HG03469 (cell line): ENCODE measurements around the gene CCSER2.
"Not testable (repeated sequence)": the region's sequence is repeated elsewhere in the genome, so short reads cannot be mapped to it uniquely, and the experiment has no call there.

ENCODE experiments used
- ATAC-seq: cut with Tn5 transposase; IDR thresholded peaks from one replicate; pipeline ENCODE4 v1.9.1; 2021; ENCODE audit warnings: mild to moderate bottlenecking, moderate library complexity, moderate number of reproducible peaks; ENCODE audit not compliant: unreplicated experiment

The CCSER2 gene

DNA sequence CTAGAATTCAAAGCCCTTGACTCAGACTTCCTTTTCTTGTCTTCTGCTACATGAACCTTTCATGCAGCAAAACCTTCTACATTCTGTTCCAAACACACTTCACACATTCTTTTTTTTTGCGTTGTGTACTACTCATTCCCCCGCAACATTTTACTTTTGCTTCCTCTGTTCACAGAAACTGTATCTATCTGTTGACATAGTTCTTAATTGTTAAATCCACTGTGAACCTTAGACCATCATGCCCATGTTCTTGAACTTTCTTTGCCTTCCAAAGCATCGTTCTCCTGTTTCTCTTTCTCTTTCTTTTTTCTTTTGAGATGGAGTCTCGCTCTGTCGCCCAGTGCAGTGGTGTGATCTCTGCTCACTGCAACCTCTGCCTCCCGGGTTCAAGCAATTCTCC is 14.2 kb downstream of the CCSER2 start:
- ATAC-seq, result no peak

DNA sequence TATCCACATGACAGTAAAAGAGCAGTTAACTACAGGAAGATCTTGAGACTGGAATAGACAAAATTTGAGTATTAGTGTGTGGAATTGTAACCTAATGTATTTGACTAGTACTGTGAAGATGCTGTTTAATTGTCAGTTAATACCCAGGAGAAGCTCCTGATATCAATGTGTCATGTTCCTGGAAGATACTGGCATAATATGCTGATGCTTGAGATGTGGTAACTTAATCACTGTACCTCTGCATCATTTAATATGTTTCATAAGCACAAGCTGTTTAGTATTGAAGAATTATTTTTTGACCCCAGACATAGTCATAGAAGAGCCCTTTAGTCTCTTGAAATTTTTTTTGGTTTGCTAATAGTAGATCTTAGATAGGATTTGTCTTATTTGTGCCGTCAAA is 15.4 kb downstream of the CCSER2 start:
- ATAC-seq, result no peak

DNA sequence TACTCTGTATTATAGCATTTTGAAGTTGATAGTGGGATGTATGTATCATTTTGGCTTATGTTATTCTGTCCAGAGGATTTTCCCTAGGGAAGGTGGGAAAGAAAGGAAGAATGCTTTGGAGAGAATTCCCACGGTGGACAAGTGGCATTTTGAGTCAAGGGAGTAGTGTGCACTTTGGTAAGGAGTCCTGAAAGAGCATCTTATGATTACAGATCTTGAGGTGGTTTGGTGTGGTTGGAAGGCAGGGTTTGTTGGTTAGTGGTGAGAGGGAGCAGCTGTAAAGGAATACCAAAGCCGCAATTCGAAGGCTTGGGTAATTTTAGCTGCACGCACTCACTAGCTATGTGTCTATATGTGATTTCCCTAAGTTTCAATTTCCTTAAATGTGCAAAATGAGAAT is 16.1 kb downstream of the CCSER2 start:
- no peak for ATAC-seq

DNA sequence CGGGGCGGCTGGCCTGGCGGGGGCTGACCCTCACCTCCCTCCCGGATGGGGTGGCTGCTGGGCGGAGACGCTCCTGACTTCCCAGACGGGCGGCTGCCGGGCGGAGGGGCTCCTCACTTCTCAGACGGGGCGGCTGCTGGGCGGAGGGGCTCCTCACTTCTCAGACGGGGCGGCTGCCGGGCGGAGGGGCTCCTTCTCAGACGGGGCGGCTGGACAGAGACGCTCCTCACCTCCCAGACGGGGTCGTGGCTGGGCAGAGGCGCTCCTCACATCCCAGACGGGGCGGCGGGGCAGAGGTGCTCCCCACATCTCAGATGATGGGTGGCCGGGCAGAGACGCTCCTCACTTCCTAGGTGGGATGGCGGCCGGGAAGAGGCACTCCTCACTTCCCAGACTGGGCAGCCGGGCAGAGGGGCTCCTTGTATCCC is 19.2 kb downstream of the CCSER2 start:
- not testable (repeated sequence) for ATAC-seq

DNA sequence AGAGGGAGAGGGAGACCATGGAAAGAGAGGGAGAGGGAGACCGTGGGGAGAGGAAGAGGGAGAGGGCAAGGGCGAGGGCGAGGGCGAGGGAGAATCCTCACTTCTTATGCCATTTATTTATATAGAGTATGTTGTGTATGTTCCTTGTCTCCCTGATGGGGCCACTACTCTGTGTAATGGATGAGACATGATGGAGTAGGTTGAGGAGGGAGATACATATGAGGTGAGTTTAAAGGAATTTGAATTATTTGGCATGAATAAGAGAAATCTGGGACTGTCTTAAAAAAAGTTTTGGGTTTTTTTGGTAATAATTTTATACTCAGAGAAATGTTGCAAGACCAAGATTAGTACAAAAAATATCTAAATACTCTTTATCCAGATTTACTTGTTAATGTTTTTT is 20.1 kb downstream of the CCSER2 start:
- no peak for ATAC-seq

DNA sequence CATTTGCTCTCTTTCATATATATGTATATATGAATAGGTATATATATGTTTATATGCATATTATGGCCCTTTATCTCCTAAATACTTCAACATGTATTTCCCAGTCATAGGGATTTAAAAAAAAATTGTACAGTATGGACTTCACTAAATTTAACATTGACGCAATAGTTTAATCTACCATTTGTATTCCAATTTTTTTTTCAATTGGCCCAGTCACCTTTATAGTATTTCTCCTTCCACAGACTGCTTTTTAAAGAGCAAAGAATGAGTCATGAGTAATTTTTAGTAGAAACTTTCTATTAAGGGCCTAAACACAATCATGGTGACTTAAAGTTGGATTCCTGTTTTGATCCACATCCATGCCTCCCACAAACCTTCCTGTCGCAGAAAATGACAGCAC is 20.5 kb downstream of the CCSER2 start:
- ATAC-seq, result no peak

DNA sequence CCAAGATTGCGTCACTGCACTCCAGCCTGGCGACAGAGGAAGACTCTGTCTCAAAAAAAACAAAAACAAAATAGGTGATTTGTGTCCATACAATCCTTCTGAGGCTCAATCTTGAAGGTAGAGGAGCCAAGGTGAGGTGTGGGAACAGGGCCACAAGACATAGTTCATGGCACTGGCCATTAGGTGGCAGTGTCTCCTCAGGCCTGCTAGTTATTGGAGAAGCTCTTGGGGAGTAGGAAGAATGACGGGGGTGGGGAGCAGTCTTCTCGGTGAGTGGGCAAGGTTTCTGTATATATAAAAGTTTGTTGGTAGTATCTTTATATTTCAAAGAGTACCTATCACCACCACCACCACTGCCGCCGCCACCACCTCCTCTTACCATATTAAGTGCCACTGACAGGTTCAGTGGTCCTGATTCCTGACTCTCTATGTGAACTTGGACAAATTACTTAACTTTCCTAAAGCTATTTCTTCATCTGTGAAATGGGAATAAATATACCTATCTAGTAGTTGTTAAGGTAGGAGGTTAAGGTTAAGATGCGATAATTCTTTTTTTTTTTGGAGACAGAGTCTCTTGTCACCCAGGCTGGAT is 24.0 kb downstream of the CCSER2 start:
- ATAC-seq, result peak; percentile 87

DNA sequence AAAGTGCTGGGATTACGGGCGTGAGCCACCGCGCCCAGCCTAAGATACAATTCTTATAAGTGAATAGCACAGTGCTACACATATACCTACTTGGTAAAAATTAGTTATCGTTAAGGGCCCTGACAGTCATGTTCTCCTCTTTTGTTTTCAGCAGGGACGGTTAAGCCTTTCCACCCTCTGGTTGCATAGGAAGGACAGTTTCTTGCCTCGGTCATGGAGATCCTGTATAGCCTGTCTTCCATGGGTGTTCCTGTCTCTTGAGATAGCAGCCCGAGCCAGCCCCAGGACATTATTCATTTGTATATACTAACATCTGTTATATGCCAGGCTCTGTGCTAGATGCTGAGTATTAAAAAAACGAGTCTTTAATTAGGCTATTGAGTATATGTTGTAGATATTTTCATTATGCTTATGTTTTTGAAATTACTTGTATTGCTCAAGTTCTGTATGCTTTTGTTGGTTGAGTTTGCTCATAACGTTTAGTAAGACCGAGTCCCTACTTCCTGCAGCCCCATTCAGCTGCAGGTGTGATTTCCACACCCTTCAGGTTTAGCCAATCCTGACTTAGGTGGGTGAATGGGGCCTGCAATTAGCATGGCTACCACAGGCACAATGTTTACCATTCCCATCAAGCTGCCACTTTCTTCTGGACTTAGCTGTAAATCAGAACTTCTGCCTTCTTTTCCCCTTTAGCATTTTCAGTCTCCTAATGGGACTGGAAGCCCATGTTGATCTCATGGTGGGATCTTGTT is 24.8 kb downstream of the CCSER2 start:
- ATAC-seq, result no peak

DNA sequence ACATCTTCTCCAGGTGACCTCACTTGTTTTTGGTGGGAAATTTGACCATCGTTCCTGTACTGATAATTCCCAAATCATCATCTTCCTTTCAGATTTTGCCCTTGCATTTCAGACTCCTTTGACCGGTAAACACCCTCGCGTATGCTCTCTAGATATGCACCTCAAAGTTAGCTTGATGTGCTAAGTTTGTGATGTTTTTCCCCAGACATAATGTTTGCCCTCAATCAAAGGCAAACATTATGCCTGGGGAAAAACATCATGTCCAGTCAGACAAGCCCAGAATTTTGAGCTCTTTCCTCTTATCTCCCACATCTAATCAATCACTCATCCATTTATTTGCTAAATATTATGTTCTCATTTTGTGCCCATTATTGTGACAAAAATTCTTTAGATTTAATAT is 26.2 kb downstream of the CCSER2 start:
- no peak for ATAC-seq

DNA sequence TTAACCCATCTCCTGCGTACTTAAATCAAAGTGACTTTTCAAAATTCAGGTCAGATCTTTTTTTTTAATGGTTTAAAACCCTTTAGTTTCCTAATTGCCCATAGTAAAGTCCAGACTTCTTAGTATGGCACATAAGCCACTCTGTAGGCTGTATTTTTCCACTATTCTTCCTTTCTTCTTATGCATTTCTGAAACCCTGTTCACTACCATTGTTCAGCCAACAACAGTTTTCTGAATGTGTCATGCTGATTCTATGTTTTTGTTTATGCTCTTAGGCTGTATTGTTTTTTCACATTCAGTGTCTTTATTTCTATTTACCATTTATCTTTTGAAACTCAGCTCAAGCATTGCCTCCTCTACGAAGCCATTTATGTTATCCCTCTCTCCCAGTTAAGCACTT is 26.7 kb downstream of the CCSER2 start:
- no peak for ATAC-seq

DNA sequence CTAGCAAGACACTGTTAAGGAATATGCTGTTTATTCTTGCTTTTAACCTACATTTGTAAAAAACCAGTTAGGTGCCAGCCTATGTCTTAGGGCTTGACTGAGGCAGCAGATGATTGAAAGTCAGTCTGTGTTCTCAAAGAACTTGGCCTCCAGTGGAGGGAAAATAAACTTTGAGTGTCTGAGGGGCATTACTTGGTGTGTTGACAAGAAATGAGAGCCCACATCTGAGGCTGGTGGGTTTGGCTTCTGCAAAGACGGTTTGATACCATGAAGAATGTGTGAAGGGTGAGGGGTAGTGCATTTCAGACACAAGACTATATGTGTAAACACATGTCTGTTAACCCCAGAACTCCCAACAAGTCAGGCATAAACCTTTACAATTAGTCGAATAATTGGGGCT is 28.5 kb downstream of the CCSER2 start:
- ATAC-seq, result no peak

DNA sequence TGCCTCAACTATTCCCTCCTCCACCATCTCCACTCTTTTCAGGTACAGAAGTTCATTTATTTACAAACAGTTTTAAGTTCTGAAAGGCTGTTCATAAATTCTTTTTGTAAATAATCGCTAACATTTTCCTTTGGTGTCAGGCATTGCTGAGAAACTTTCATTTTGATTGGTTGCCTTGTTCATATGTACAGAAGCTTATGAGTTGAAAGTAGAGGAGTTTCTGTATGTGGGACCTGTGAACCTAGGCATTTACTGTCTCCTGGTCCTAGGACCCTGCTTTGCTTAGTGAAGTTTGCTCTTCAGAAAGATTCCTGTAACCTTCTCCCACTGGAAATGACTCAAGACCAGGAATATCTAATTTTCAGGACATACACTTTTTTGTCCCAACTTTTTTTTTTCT is 30.4 kb downstream of the CCSER2 start:
- no peak for ATAC-seq

DNA sequence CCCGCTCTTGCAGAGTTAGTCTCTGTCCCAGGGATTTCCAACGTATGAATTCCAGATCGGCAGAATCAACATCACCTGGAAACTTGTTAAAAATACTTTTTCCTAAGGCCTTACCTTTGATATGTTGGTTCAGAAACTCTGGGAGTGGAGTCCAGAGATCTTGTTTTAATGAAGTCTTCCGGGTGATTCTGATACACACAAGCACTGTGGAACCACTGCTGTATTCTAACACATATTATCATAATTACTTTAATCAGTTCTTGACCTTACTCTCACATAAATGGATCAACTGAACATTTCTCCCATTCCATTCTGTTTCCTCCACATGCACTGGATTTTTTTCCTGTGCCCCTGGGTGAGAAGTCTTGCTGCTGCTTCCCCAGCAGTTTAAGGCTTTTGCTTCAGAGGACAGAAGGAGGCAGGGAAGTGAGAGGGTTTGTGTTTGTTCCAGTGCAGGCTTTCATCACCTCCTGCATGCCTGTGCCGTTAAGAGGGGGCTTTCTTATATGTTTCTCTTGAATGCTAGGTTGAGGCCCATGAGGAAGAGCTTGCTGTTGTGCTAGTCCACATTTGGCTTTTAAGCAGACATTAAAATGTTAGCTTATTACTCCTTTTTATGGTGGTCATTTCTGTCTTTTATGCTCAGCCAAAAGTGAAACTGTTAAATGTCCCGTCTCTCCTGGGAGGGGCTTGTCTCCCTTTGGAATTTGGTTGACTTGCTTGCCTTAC is 32.4 kb downstream of the CCSER2 start:
- no peak for ATAC-seq

DNA sequence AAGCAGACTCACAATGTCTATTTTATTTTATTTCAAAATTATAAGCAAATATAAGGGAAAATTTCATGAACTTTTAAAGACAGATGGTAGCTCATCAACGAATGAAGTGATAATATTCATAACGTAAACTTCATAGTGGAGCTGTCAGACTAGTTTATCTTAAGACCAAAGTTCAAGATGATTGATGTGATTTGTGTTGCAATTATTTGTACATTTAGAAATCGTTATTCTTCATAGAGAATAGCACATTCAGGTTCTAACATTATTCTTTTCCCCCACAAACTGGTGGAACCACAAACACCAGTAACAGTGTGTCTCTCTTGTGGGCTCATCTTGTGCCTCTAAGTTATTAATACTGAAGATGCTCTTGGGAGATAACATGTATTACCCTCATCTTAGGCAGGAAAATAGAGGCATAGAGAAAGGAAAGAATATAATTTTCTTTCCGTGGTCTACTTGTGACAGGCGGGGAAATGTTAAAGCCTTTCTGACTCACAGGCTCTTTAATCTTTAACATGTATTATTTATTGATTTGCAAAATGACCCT is 37.0 kb downstream of the CCSER2 start:
- ATAC-seq, result no peak

DNA sequence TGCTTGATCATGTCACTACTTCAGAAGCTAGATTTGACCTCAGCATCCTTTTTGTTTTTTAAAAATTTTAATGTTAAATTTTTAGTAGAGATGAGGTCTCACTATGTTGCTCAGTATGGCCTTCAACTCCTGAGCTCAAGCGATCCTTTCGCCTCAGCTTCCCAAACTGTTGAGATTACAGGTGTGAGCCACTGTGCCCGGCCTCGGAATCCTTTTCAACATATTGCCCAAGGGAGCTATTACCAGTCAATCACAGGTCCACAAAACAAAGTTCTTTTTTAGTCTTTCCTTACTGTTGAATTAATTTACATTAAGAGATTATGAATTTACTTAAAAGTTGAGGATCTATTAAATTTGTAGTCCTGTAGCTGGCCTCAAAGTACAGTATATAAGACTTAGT is 37.7 kb downstream of the CCSER2 start:
- ATAC-seq, result no peak

DNA sequence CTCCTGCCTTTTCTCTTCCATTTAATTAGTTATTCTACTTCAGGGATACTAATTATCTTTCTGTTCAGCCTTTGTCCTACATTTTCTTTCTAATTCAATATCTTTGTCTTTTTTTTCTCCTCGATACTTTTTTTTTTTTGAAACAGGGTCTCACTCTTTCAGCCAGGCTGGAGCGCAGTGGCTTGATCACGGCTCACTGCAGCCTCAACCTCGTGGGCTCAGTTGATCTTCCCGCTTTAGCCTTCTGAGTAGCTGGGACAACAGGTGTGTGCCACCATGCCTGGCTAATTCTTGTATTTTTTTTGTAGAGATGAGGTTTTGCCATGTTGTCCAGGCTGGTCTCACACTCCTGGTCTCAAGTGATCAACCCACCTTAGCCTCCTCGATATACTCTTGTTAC is 38.9 kb downstream of the CCSER2 start:
- ATAC-seq, result no peak

DNA sequence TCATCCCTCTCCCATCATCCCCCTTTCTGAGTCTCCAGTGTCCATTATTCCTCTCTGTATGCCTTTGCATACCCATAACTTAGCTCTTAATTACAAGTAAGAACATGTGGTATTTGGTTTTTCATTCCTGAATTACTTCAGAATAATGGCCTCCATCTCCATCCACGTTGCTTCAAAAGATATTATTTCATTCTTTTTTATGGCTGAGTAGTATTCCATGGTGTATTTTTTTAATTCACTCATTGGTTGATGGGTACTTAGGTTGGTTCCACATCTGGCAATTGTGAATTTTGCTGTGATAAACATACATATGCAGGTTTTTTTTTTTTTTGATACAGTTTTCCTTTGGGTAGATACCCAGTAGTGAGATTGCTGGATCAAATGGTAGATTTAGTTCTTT is 40.4 kb downstream of the CCSER2 start:
- no peak for ATAC-seq

DNA sequence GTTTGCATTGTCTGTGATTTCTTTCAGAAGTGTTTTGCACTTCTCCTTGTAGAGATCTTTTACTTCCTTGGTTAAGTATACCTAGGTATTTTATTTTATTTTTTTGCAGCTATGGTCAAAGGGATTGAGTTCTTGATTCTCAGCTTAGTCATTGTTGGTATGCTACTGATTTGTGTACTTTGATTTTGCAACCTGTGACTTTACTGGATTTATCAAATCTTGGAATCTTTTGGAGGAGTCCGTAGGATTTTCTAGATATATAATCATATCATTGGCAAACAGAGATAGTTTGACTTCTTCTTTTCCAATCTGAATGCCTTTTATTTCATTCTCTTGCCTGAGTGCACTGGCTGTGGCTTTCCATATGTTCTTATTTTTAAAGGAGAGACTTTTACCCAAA is 41.9 kb downstream of the CCSER2 start:
- ATAC-seq, result no peak

DNA sequence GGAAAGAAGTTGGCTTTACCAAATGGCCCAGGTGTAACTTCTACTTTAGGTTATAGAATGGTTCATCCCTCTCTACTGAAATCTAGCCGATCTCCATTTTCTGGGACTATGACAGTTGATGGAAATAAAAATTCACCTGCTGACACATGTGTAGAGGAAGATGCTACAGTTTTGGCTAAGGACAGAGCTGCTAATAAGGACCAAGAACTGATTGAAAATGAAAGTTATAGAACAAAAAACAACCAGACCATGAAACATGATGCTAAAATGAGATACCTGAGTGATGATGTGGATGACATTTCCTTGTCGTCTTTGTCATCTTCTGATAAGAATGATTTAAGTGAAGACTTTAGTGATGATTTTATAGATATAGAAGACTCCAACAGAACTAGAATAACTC is 43.6 kb downstream of the CCSER2 start:
- no peak for ATAC-seq

DNA sequence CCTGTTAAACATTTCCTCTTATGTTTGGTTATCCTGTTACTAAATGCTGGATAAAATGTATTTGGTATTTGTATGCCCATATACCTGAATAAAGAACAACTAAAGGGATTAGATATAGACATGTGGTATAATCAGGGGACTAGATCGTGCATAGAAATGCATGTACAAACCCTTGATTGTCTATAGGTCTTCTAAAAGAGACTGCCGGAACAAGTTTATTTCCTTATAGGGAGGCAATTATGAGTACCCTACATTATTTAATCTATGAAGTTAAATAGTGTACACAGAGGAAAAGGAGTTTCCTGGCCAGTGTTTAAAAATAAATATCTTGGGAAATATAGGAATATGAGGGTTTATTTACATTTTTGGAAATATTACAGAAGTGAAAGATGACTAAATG is 44.6 kb downstream of the CCSER2 start:
- ATAC-seq, result no peak

DNA sequence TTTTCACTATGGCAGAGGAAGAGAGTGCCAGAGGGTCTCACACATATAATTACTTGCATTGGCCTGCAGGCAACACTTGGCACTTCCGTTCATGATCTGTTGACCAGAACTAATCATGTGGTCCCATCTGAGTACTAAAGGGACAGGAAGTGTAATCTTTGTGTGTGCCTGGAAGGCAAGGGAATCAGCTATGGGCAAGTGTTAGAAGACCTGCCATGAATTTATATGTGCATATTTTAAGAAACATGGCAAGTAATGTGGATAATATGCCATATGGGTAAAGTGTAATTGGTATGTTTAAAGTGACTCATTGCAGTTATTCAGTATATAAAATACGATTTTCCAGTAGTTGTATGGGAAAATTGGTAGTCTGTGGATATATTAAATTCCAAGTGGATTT is 46.1 kb downstream of the CCSER2 start:
- ATAC-seq, result no peak

DNA sequence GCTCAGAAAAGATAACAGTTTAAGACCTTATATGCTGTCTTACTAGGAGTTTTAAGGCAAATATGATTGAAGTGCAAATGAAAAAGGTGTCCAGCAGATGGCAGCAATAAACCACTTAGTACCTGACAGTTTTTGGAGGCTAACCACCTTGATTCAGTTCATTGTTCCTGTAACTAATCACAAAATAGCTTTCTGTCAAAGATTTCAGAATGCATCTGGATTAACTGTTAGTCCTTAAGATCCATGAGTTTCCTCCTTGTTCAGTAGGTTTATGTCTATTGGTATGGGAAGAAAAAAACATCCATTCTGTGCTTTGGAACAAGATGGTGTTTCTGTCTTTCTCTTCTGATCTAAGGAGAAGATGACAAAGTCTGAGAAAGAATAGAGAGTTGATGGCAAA is 46.6 kb downstream of the CCSER2 start:
- no peak for ATAC-seq
